ENCODE measurements around the gene GUCA2A. TPM values are rescaled to one million over a fixed set of nuclear protein-coding genes. Genes with fewer than 3 reads are reported as not detected.

The GUCA2A gene
- polyA plus RNA-seq, 4 donors, result not detected

DNA sequence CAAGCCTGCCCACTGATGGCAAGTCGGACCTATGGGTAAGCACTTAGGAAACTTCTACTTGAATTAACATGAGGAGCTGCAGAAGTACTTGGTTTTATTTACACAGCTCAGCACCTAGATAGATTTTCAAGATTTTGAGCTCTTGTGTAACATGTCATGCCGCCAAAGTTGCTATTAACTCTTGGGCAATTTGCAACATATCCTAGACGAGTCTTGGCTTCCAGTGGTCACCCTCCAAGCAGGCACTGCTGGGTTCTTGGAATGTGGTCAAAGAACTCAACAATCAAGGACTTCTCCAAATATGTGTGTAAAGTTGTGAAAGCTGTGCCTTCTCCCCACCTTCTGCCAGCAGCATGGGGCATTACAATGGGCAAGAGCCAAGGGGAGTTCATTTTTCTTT is 29.1 kb downstream of the GUCA2A start:
- DNase-seq (ENCODE audit: low read depth in 4 of 4, low spot score in 2 of 4), result no peak

DNA sequence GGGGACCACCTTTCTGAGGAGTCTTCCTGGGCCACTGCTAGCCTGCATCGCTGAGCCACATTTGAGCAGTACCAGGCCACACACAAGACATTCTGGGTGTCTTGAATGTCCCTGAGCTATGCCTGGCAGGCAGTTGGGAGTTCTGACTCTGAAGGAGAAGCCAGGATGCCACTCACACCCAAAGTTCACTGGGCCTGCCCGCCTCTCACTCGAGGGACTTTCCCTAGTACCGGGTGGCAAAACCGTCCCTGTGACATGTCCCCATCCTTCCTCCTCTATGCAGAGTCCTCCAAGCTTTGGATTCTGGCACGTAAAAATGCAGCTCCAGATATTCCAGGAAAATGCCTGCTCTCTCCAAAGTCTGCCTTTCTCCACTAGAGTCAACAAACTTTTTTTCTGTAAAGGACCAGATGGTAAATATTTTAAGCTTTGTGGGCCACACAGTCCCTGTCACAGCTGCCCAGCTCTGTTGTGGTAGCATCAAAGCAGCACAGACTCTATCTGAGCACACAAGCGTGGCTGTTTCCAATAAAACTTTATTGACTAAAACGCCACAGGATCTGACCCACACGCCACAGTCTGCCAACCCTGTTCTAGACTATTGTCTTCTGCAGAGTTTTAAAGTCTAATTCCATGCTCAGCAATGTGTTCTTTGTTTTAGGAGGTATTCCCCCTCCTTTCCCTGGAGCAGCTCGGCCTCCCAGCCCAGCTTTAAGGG is 30.6 kb downstream of the GUCA2A start:
- DNase-seq (ENCODE audit: low read depth in 4 of 4, low spot score in 2 of 4), result no peak

DNA sequence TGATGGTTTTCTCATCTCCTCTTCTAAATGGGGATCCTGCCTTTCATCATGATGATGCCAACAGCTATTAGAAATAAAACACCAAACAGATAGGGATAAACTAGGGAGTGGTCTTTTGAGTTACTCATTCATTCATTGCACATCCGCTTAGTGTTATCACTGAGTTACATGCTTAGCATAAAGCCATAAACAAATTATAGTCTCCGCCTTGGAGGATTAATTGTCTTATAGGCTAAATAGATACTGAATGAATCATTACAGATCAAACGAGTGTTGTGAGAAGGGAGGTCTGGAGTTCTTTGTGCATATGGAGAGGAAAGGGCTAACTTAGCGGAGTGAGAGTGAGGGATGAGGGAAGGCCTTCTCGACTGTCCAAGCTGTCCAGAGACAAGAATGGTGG is 31.2 kb downstream of the GUCA2A start:
- no peak for DNase-seq (ENCODE audit: low read depth in 4 of 4, low spot score in 2 of 4)

DNA sequence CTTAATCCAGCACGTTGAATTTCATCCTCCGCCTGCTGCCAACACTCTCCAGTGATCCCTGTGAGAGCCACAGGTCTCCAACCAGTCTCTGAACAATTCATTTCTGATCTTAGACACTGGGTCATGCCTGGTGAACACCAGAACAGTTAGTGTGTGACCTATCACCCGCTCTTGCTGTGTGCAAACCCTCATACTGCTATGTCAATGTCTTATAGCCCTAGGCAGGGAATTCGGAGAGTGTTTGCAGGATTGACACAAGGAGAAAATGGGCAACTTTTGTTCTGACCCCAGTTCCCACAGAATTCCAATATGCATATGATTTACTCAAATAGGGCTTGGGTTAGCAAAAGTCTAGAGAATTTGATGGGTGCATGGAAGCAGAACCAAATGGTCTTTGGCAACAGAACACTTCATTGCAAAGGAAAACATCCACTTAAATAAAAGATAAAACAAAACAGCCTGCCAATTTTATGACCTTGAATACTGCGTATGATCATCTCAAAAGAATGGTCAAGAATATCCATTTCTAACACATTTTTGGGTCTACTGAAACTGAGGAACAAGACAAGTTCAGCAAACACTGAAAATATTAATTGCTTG is 34.4 kb downstream of the GUCA2A start:
- DNase-seq (ENCODE audit: low read depth in 4 of 4, low spot score in 2 of 4), result no peak

DNA sequence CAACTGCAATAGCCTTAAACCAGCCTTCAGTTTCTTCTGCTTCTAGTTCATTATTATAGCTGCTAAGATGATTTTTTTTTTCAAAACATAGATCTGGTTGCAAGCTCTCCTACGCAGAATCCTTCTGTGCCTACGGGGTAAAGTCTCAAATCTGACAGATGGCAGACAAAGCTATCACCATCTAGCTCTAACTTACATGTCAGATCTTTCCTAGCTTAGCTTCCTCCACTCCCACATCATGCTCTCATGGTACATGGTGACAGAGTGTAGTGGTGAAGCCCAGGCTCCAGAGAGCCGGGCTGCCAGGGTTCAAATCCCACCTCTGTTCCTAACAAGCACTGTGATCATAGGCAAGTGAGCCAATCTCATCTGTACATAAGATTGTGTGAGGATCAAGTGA is 35.6 kb downstream of the GUCA2A start:
- DNase-seq (ENCODE audit: low read depth in 4 of 4, low spot score in 2 of 4), result no peak

DNA sequence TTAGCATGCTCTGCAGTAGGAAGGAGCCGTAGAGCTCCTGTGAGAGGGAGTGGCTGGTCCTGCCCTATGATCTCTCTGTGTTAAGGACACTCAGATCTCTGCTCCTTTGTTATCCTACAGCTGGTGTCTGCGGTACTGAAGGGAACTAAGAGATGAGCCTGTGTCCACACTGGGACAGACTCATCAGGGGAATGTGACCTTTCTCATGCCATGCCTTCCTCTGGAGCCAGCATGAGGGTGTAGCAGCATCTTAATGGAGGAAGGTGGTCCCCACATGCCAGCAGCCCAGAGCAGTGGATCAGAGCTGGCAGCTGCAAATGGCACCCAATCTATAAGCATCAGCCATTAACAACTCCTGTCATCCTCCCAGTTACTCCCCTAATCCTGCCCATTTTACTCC is 36.0 kb downstream of the GUCA2A start:
- DNase-seq (ENCODE audit: low read depth in 4 of 4, low spot score in 2 of 4), result no peak

DNA sequence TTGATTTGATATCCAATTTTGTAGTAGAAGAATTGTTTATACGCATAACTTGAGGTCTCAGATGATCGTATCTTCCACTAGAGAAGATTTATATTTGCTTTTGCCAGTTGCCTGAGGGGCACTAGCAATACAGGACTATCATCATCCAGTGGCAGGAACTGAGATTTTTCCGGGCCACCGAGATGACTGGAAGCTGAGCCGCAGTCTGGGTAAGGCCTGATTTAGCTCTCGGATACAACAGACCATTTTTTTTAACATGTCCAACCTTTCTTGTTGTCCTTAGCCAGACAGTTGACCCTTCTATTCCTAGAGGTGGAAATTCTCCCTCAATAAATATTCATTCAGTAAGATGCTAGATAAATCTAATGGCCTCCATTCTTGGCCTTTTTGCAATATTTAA is 36.8 kb downstream of the GUCA2A start:
- no peak for DNase-seq (ENCODE audit: low read depth in 4 of 4, low spot score in 2 of 4)

DNA sequence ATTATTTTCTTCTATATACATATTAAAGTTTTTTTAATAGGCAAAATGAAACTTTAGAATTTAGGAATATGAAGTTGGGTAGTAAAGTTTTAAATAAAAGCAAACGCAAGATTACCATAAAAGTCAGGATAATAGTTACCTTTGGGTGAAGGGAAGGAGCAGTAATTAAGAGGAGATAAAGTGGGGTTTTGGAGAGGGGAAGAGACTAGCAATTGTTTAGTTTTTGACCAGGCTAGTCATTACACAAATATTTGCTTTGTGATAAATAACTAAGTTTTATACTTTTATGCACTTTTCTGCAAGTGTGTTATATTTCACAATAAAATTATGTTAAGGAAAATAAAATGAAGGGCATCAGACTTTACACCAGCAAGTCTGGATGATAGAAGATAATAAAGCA is 39.0 kb downstream of the GUCA2A start:
- no peak for DNase-seq (ENCODE audit: low read depth in 4 of 4, low spot score in 2 of 4)

DNA sequence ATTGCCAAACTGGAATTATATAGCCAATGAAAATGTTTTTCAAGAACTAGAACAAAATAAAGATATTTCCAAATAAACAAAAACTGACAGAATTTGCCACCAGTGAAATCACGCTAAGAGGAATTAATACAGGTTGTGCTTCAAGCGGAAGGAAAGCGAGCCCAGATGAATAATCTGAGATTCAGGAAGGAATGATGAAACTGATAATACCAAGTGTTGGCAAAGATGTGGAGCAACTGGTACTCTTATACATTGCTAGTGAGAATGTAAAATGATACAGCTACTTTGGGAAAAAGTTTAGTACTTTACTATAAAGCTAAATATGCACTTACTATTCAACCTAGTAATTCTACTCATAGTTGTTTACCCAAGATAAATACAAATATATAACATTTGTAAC is 42.1 kb downstream of the GUCA2A start:
- no peak for DNase-seq (ENCODE audit: low read depth in 4 of 4, low spot score in 2 of 4)

DNA sequence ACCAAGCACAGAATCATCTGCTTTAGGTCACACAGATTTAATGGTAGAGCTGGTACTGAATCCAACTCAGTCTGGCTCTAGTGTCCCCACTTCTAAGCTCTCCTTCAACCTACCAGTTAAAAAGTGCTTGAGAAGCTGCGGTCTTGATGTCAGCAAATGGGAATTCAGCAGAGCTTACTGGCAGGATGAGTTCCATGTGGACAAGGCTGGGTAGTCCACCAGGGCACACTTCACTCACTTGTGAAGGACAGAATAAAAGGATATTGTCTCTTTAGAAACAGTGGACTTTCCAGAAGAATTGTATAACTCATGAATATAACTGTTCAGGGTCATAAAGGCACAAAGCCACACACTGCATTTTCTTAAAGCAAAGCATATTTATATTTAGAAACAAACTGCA is 46.4 kb downstream of the GUCA2A start:
- no peak for DNase-seq (ENCODE audit: low read depth in 4 of 4, low spot score in 2 of 4)

DNA sequence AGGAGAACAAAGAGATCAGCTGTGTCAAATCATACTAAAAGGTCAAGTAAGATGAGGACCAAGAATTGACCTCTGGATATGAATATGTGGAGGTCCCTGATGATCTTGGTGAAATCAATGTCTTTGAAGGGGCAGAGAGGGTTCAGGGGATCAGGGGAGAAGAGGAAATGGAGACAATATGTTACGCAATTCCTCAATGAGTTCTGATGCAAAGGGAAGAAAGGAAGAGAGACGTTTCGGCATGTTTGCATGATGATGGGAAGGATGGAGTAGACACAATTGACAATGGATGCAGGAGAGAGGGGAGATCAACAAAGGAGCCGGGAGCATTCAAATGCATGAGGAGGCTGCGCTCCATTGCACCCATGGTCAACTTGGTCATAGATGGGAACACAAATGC is 47.3 kb downstream of the GUCA2A start:
- DNase-seq (ENCODE audit: low read depth in 4 of 4, low spot score in 2 of 4), result no peak

DNA sequence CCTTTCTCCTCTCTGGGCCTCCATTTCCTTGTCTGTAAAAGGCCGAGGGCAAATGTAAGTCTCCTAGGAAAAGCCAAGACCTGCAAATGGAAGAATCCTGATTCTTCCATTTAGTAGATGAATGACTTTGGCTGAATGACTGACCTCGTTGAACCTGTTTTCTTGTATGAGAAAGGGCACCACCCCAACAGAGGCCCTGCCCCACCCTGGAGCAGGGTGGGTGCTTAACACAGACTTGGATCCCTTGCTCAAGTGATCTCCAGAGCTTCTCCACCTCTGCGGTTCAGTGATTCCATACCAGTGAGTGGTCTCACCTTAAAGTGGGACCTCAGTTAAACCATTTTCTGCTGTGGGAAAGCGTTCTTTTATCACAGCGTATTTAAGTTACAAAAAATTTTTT is 50.3 kb downstream of the GUCA2A start:
- no peak for DNase-seq (ENCODE audit: low read depth in 4 of 4, low spot score in 2 of 4)

Other genes with a start within 250 kb of the GUCA2A start
- gene HIVEP3, start 245.8 kb downstream of the GUCA2A start, polyA plus RNA-seq (ENCODE audit: insufficient read length in 4 of 4), result 1 to 10 TPM; 3.5 to 4.8 (median 4.6) TPM
- not detected for gene GUCA2B, start 11.3 kb downstream of the GUCA2A start, polyA plus RNA-seq (ENCODE audit: insufficient read length in 4 of 4)
- 10 to 100 TPM; 32.8 to 52.7 (median 43.7) TPM for gene FOXJ3, start 170.5 kb upstream of the GUCA2A start, polyA plus RNA-seq (ENCODE audit: insufficient read length in 4 of 4)
- gene RIMKLA, start 216.0 kb upstream of the GUCA2A start, polyA plus RNA-seq (ENCODE audit: insufficient read length in 4 of 4), result under 1 TPM; 0.44 to 0.85 (median 0.58) TPM

Measured in left renal cortex interstitium (tissue), 4 donors.